ENCODE results near the gene PSMB4.

- TF ChIP-seq CTCF (IDR thresholded peaks at IDR 0.05; ENCODE audit: insufficient read depth, low read length) (peak; percentile 71), POLR2AphosphoS5 (IDR thresholded peaks at IDR 0.05; ENCODE audit: low read depth) (no peak), REST (IDR thresholded peaks at IDR 0.05; ENCODE audit: insufficient replicate concordance, low read depth) (no peak), GABPA (IDR thresholded peaks at IDR 0.05; ENCODE audit: low read depth) (no peak), SPI1 (IDR thresholded peaks at IDR 0.05; ENCODE audit: borderline replicate concordance, low read depth) (no peak)
These were observed 44.7 kb downstream of the PSMB4 start for GRCh38 chr1:151443846-151444782.
